HL-60 (cell line): ENCODE data around the gene SLC27A1.

Experiments used
- DNase-seq, 2 experiments: peaks; one replicate each; pipeline ENCODE4 v3.0.0-alpha.2; 2010 to 2020; ENCODE audit warnings: low read depth in 1 of 2, low spot score in 1 of 2
- H3K27ac ChIP-seq: fragments of 250-450 bp; sonication (Bioruptor Pico); replicated peaks from 2 replicates; pipeline ENCODE4 v1.5.1; 2020; ENCODE audit warnings: mild to moderate bottlenecking, moderate library complexity
- H3K27me3 ChIP-seq: fragments of 250-450 bp; sonication (Bioruptor Pico); 2 replicates; pipeline ENCODE4 v1.5.1; 2021; ENCODE audit warnings: mild to moderate bottlenecking, moderate library complexity; ENCODE audit not compliant: insufficient read depth, poor library complexity, severe bottlenecking
- H3K4me3 ChIP-seq: replicated peaks from 2 replicates; pipeline ENCODE4 v1.5.1; 2011; ENCODE audit warnings: mild to moderate bottlenecking, control low read depth, low read length; ENCODE audit not compliant: insufficient read depth
- GABPA ChIP-seq: IDR thresholded peaks from 2 replicates; pipeline ENCODE4 v1.6.1; 2012; ENCODE audit warnings: low read depth
- POLR2AphosphoS5 ChIP-seq: IDR thresholded peaks from 2 replicates; pipeline ENCODE4 v1.6.1; 2012; ENCODE audit warnings: low read depth
- SPI1 ChIP-seq: IDR thresholded peaks from 2 replicates; pipeline ENCODE4 v1.6.1; 2012; ENCODE audit warnings: low read depth, mild to moderate bottlenecking, borderline replicate concordance
- TF ChIP-seq, protein P1 (sequence below): IDR thresholded peaks from one replicate; pipeline ENCODE4 v1.5.1; 2011; ENCODE audit warnings: low read length, control low read depth, inconsistent platforms; ENCODE audit not compliant: insufficient read depth
- TF ChIP-seq, protein P2 (sequence below): IDR thresholded peaks from 2 replicates; pipeline ENCODE4 v1.6.1; 2012; ENCODE audit warnings: low read depth; ENCODE audit not compliant: insufficient replicate concordance

Gene SLC27A1

DNA sequence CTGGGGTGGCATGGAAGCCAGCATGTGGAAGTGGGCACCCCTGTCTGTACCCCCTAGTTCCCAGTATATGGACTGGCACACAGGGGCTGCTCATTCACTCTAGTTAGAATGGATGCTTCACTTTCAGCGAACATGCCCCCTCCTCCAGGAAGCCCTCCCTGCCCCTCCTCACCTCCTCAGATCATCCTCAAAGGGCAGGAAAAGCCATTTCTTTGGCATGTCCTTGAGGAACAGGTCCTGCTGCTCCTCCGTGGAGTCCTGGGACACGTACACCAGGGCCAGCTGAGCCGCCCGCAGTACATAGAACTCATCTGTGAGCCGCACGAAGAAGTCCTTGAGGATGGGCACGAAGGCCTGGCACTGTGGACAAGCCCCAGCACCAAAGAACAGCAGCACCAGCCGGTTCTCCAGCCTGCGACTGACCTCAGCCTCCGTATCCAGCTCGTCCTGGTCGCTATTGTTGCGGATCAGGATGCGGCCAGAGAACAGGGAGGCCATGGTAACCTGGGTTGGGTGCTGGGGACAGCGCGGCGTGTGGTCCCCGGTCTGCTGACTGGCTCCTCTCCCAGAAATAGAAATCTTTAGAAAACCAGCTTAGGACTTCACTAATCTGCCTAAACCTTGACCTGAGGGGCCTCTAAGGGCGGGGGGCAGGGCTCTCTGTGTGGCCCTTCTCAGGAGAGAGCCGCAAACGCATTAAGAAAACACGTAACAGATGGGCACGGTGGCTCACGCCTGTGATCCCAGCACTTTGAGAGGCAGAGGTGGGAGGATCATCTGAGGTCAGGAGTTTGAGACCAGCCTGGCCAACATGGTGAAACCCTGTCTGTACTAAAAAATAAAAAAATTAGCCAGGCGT lies 9.7 kb upstream of the SLC27A1 start, which contains the start of gene NXNL1:
Gene NXNL1, minus strand, starts transcription at position 555 of the 859 bp plus-strand sequence. Its CDS starts 57 bp downstream, at position 498.
- no peak for TF ChIP-seq POLR2AphosphoS5
- TF ChIP-seq, protein P1, sequence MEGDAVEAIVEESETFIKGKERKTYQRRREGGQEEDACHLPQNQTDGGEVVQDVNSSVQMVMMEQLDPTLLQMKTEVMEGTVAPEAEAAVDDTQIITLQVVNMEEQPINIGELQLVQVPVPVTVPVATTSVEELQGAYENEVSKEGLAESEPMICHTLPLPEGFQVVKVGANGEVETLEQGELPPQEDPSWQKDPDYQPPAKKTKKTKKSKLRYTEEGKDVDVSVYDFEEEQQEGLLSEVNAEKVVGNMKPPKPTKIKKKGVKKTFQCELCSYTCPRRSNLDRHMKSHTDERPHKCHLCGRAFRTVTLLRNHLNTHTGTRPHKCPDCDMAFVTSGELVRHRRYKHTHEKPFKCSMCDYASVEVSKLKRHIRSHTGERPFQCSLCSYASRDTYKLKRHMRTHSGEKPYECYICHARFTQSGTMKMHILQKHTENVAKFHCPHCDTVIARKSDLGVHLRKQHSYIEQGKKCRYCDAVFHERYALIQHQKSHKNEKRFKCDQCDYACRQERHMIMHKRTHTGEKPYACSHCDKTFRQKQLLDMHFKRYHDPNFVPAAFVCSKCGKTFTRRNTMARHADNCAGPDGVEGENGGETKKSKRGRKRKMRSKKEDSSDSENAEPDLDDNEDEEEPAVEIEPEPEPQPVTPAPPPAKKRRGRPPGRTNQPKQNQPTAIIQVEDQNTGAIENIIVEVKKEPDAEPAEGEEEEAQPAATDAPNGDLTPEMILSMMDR: no peak
- TF ChIP-seq SPI1: no peak
- TF ChIP-seq GABPA: no peak
- TF ChIP-seq, protein P2, sequence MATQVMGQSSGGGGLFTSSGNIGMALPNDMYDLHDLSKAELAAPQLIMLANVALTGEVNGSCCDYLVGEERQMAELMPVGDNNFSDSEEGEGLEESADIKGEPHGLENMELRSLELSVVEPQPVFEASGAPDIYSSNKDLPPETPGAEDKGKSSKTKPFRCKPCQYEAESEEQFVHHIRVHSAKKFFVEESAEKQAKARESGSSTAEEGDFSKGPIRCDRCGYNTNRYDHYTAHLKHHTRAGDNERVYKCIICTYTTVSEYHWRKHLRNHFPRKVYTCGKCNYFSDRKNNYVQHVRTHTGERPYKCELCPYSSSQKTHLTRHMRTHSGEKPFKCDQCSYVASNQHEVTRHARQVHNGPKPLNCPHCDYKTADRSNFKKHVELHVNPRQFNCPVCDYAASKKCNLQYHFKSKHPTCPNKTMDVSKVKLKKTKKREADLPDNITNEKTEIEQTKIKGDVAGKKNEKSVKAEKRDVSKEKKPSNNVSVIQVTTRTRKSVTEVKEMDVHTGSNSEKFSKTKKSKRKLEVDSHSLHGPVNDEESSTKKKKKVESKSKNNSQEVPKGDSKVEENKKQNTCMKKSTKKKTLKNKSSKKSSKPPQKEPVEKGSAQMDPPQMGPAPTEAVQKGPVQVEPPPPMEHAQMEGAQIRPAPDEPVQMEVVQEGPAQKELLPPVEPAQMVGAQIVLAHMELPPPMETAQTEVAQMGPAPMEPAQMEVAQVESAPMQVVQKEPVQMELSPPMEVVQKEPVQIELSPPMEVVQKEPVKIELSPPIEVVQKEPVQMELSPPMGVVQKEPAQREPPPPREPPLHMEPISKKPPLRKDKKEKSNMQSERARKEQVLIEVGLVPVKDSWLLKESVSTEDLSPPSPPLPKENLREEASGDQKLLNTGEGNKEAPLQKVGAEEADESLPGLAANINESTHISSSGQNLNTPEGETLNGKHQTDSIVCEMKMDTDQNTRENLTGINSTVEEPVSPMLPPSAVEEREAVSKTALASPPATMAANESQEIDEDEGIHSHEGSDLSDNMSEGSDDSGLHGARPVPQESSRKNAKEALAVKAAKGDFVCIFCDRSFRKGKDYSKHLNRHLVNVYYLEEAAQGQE: no peak
- Histone ChIP-seq H3K4me3 (no peak within 1 kb of the TSS), H3K27me3 (peaks cover 11% of the 10 kb centered on the region), H3K27ac (no peak within 1 kb of the TSS)
- DNase-seq: no peak

DNA sequence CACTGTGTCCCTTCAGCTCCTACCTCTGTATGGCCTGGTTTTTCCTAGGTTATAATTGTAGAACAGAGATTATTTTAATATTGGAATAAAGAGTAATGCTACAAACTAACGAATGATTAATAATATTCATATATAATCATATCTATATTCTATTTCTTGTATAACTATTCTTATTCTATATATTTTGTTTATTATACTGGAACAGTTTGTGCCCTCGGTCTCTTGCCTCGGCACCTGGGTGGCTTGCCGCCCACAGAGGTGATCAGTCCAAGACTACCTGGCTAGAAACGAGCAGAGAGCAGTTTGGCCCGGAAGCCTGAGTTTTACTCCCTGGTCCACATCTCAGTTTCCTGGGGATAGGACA lies 3.9 kb upstream of the SLC27A1 start:
- TF ChIP-seq GABPA: no peak
- TF ChIP-seq SPI1: no peak
- TF ChIP-seq, protein P1: no peak
- no peak for TF ChIP-seq POLR2AphosphoS5
- TF ChIP-seq, protein P2: no peak
- Histone ChIP-seq H3K27me3 (peaks cover 5% of the 10 kb centered on the region), H3K27ac (no peak overlapping the region), H3K4me3 (no peak overlapping the region)
- DNase-seq: no peak

DNA sequence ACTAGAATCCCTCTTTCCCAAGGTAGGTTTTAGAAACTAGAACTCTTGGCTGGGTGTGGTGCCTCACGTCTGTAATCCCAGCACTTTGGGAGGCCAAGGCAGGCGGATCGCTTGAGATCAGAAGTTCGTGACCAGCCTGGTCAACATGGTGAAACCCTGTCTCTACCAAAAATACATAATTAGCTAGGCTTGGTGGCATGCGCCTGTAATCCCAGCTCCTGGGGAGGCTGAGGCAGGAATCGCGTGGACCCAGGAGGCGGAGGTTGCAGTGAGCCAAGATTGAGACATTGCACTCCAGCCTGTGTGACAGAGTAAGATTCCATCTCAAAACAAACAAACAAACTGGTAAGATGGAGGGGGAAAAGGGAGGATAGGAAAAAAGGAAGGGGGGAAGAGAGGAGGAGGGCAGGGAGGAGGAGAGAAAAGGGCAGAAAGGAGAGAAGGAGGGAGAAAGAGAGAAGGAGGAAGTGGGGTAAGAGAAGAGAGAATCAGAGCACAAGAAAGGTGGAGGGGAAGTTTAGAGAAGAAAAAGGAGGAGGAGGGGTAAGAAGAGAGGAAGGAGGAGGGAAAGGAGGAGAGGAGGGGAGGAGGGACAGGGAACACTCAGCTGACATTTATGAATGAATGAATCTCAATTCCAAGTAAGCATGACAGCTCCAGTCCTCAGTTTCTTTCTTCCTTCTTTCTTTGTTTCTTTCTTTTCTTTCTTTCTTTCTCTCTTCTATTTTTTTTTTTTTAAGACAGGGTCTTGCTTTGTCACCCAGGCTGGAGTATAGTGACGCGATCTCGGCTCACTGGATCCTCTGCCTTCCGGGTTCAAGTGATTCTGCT lies 2.6 kb upstream of the SLC27A1 start:
- H3K4me3 ChIP-seq: no peak overlapping the region
- DNase-seq: no peak
- peaks cover 3% of the 10 kb centered on the region for H3K27me3 ChIP-seq
- no peak overlapping the region for H3K27ac ChIP-seq
- TF ChIP-seq, protein P2: no peak
- TF ChIP-seq, protein P1: no peak
- no peak for TF ChIP-seq GABPA
- TF ChIP-seq SPI1: peak; percentile 28; the same call in 1 of the 2 replicates
